HEK293 (cell line): Measurements from ENCODE around the gene SKAP1.

Source experiments
- SALL2 ChIP-seq: fragments of 450-650 bp; formaldehyde crosslinking; IDR thresholded peaks from 2 replicates; pipeline ENCODE4 v1.5.0; 2017; ENCODE audit warnings: missing biosample characterization, mild to moderate bottlenecking, missing genetic modification characterization, borderline replicate concordance
- YY1 ChIP-seq: fragments of 450-650 bp; formaldehyde crosslinking; IDR thresholded peaks from 2 replicates; pipeline ENCODE4 v1.5.1; 2018; ENCODE audit warnings: missing biosample characterization, missing genetic modification characterization
- ZNF23 ChIP-seq: fragments of 450-650 bp; formaldehyde crosslinking; IDR thresholded peaks from 2 replicates; pipeline ENCODE4 v1.5.1; 2016; ENCODE audit warnings: missing biosample characterization, missing genetic modification characterization, borderline replicate concordance
- ZNF274 ChIP-seq, 2 experiments: fragments of 200-500 bp in 1 of 2; fragments of 450-650 bp in 1 of 2; sonication (Bioruptor generic) in 1 of 2; formaldehyde crosslinking in 1 of 2; IDR thresholded peaks; 2 replicates each; pipeline versions ENCODE4 v1.5.1 to v1.6.1; 2014 to 2016; ENCODE audit warnings: borderline replicate concordance in 1 of 2, inconsistent platforms in 1 of 2, low read length in 1 of 2, missing biosample characterization in 1 of 2, missing genetic modification characterization in 1 of 2
- ZNF292 ChIP-seq: fragments of 450-650 bp; formaldehyde crosslinking; IDR thresholded peaks from 2 replicates; pipeline ENCODE4 v1.5.1; 2016; ENCODE audit warnings: low read depth, missing biosample characterization, missing genetic modification characterization, borderline replicate concordance
- ZNF501 ChIP-seq: fragments of 450-650 bp; formaldehyde crosslinking; IDR thresholded peaks from 2 replicates; pipeline ENCODE4 v1.5.1; 2016; ENCODE audit warnings: missing biosample characterization, missing genetic modification characterization
- ZNF558 ChIP-seq: fragments of 450-650 bp; formaldehyde crosslinking; IDR thresholded peaks from 2 replicates; pipeline ENCODE4 v1.5.1; 2016; ENCODE audit warnings: missing biosample characterization, missing genetic modification characterization
- ZNF768 ChIP-seq: fragments of 450-650 bp; formaldehyde crosslinking; IDR thresholded peaks from 2 replicates; pipeline ENCODE4 v1.5.1; 2018; ENCODE audit warnings: missing biosample characterization, mild to moderate bottlenecking, missing genetic modification characterization
- TF ChIP-seq, protein P1 (sequence below): fragments of 450-650 bp; formaldehyde crosslinking; IDR thresholded peaks from 2 replicates; pipeline ENCODE4 v1.5.1; 2016; ENCODE audit warnings: missing biosample characterization, missing genetic modification characterization
- TF ChIP-seq, protein P2 (sequence below): IDR thresholded peaks from 2 replicates; pipeline ENCODE4 v1.6.1; 2011; ENCODE audit warnings: mild to moderate bottlenecking, low read depth, low read length, borderline replicate concordance
- TF ChIP-seq, protein P3 (sequence below): fragments of 450-650 bp; formaldehyde crosslinking; IDR thresholded peaks from 2 replicates; pipeline ENCODE4 v1.5.1; 2016; ENCODE audit warnings: missing biosample characterization, missing genetic modification characterization
- TF ChIP-seq, protein P4 (sequence below): fragments of 450-650 bp; formaldehyde crosslinking; IDR thresholded peaks from 2 replicates; pipeline ENCODE4 v1.5.1; 2016; ENCODE audit warnings: missing biosample characterization, missing genetic modification characterization, low read depth
- TF ChIP-seq, protein P5 (sequence below): fragments of 450-650 bp; formaldehyde crosslinking; IDR thresholded peaks from 2 replicates; pipeline ENCODE4 v1.5.1; 2016; ENCODE audit warnings: missing biosample characterization, missing genetic modification characterization

DNA sequence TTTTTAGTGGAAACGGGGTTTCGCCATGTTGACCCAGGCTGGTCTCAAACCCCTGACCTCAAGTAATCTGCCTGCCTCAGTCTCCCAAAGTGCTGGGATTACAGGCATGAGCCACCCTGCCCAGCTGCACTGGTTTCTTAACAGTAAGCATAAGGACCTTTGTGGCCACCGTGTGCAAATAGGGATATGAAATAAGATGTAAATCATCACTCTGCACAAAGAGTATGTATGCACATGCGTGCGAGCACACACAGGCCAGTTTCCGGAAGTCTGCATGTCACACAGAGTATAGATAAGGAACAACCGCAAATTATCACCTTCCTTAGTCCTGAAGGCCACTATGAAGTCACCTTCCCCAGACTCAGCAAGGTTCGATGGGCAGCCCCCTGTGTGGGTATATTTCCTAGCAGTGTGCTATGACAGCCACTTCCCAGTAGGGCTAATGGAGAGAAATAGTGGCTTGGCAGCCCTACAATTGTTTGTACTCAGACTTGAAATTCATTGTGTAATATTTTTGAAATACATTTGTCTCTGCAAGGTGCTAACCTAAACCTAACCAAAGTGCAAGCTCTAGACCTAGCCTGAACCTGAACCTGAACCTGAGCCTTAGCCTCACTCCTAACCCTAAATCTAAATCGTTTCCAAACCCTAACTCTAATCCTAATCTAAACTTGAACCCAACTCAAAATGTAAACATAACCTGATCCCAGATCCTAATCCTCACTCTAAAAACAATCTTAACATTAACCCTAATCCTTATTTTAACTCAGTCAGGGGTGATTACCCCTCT, 48.4 kb upstream of the SKAP1 start:
- TF ChIP-seq, protein P1, sequence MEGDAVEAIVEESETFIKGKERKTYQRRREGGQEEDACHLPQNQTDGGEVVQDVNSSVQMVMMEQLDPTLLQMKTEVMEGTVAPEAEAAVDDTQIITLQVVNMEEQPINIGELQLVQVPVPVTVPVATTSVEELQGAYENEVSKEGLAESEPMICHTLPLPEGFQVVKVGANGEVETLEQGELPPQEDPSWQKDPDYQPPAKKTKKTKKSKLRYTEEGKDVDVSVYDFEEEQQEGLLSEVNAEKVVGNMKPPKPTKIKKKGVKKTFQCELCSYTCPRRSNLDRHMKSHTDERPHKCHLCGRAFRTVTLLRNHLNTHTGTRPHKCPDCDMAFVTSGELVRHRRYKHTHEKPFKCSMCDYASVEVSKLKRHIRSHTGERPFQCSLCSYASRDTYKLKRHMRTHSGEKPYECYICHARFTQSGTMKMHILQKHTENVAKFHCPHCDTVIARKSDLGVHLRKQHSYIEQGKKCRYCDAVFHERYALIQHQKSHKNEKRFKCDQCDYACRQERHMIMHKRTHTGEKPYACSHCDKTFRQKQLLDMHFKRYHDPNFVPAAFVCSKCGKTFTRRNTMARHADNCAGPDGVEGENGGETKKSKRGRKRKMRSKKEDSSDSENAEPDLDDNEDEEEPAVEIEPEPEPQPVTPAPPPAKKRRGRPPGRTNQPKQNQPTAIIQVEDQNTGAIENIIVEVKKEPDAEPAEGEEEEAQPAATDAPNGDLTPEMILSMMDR (tag by site-specific recombination), result no peak
- TF ChIP-seq ZNF558 (tag by site-specific recombination), result no peak
- no peak for TF ChIP-seq ZNF23 (tag by site-specific recombination)
- no peak for TF ChIP-seq ZNF501 (tag by site-specific recombination)
- TF ChIP-seq, protein P2, sequence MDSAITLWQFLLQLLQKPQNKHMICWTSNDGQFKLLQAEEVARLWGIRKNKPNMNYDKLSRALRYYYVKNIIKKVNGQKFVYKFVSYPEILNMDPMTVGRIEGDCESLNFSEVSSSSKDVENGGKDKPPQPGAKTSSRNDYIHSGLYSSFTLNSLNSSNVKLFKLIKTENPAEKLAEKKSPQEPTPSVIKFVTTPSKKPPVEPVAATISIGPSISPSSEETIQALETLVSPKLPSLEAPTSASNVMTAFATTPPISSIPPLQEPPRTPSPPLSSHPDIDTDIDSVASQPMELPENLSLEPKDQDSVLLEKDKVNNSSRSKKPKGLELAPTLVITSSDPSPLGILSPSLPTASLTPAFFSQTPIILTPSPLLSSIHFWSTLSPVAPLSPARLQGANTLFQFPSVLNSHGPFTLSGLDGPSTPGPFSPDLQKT, result no peak
- TF ChIP-seq, protein P3, sequence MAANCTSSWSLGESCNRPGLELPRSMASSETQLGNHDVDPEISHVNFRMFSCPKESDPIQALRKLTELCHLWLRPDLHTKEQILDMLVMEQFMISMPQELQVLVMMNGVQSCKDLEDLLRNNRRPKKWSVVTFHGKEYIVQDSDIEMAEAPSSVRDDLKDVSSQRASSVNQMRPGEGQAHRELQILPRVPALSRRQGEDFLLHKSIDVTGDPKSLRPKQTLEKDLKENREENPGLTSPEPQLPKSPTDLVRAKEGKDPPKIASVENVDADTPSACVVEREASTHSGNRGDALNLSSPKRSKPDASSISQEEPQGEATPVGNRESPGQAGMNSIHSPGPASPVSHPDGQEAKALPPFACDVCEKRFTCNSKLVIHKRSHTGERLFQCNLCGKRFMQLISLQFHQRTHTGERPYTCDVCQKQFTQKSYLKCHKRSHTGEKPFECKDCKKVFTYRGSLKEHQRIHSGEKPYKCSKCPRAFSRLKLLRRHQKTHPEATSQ (tag by site-specific recombination), result no peak
- TF ChIP-seq YY1, result no peak
- no peak for TF ChIP-seq ZNF292 (tag by site-specific recombination)
- TF ChIP-seq ZNF274 (IDR thresholded peaks at IDR 0.05; ENCODE audit: low read length), result no peak
- TF ChIP-seq ZNF274 (tag by site-specific recombination; IDR thresholded peaks at IDR 0.05; ENCODE audit: borderline replicate concordance), result no peak
- TF ChIP-seq SALL2 (tag by site-specific recombination), result no peak
- no peak for TF ChIP-seq ZNF768 (tag by site-specific recombination)
- TF ChIP-seq, protein P4, sequence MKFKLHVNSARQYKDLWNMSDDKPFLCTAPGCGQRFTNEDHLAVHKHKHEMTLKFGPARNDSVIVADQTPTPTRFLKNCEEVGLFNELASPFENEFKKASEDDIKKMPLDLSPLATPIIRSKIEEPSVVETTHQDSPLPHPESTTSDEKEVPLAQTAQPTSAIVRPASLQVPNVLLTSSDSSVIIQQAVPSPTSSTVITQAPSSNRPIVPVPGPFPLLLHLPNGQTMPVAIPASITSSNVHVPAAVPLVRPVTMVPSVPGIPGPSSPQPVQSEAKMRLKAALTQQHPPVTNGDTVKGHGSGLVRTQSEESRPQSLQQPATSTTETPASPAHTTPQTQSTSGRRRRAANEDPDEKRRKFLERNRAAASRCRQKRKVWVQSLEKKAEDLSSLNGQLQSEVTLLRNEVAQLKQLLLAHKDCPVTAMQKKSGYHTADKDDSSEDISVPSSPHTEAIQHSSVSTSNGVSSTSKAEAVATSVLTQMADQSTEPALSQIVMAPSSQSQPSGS (tag by site-specific recombination), result no peak
- TF ChIP-seq, protein P5, sequence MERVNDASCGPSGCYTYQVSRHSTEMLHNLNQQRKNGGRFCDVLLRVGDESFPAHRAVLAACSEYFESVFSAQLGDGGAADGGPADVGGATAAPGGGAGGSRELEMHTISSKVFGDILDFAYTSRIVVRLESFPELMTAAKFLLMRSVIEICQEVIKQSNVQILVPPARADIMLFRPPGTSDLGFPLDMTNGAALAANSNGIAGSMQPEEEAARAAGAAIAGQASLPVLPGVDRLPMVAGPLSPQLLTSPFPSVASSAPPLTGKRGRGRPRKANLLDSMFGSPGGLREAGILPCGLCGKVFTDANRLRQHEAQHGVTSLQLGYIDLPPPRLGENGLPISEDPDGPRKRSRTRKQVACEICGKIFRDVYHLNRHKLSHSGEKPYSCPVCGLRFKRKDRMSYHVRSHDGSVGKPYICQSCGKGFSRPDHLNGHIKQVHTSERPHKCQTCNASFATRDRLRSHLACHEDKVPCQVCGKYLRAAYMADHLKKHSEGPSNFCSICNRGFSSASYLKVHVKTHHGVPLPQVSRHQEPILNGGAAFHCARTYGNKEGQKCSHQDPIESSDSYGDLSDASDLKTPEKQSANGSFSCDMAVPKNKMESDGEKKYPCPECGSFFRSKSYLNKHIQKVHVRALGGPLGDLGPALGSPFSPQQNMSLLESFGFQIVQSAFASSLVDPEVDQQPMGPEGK (tag by site-specific recombination), result no peak
